Measurements from ENCODE around the gene PLEKHA6.

GRCh38 chr1:204191456-204191855 is 168.3 kb downstream of the PLEKHA6 start:
- TF ChIP-seq CTCF (IDR thresholded peaks at IDR 0.05) (no peak), EZH2 (IDR thresholded peaks at IDR 0.05; ENCODE audit: borderline replicate concordance, insufficient read depth, low read depth, low read length, poor library complexity, severe bottlenecking) (no peak)
